ENCODE results near the gene LTBP2.
A peak's percentile ranks its signal among the peaks of the same experiment; 100 is the strongest.

Gene LTBP2

DNA sequence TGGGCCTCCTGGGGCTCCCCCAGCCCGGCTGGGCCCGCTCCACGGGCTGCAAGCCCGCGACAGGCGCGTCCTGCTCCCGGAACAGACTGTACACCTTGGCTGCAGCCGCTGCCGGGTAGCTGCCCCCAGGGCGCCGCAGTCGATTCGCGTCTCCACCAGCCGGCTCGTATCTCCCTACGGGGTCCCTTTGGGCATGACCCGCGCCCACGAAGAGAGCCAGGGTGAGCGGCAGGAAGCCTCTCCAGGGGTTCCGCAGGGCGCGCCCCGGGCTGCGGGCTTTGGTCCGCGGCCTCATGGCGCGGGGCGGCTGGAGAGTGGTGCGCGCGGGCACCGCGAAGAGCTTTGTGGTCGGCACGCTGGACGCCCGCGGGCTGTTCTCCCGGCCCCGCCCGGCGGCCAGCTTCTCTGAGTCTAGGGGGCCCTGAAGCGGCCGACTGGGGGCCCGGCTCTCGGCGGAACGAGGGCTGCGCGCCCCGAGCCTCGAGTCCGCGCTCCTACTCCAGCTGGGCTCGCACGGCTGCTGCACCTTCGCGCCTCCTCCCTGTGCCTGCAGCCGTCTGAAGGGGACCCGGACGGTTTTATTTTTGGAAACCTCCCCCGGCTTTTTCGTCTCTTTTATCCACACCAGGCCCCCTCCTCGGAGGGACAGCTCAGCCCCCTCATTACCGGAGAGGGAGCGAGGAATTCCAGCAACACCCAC lies at the start of gene LTBP2:
TSS of gene LTBP2 (minus strand) at position 588 of the 700 bp plus-strand sequence. CDS start at position 295, 293 bp downstream.
- no peak for DNase-seq

DNA sequence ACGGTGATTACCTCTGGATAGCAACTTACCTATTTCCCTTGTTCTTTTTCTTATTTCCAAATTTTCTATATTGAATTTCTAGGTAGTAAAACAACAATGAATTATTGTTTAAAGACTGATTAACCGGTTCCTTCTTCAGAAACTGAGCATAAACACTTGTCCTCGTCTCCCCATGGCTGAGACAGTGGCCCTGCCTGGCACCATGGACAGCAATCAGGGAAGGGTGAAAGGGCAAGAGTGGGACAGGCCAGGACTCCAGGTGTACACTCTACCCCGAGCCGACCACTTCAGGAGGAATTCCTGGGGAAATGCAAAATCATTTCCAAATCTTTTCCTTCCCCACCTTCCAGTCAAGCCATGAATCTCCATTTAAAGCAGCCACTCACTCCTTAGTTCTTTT lies 48.8 kb upstream of the LTBP2 start:
- no peak for DNase-seq

DNA sequence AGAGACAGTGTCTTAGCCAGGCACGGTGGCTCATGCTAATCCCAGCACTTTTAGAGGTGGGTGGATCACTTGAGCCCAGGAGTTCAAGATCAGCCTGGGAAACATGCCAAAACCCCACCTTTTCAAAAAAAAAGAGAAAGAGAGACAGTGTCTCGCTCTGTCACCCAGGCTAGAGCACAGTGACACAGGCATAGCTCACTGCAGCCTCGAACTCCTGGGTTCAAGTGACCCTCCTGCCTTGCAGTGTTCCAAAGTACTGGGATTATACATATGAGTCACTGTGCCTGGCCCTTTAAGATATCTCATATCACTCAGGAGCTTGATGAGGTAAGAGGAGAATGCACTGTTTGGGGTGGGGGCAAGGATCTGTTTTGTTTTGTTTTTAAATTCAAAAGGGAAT lies 48.1 kb upstream of the LTBP2 start:
- peak; percentile 23 for DNase-seq

DNA sequence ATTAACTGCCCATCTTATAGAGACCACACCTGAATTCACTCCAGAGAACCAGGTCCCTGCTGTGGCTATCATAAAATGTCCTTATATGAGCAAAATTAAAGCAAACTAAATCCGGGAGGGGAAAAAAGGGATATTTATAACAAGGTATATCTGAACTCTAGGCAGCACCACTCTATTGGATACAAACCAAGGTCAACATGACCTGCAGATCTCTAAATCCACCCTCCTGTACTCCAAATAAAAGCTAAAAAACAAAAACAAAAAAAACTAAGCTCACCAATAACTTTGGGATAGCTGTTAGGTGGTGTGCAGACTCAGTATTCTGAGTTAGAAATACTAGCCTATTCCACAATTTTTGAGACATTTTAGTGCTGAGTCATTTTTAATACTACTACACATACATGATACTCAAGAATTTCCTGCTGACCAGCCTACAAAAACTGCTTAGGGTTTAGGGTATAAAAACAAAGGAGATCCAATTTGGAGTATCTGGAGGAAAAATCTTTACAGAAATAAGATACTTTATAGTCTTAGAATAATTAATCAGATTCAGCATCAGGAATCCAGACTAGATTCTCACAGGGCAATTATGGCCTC lies 46.6 kb upstream of the LTBP2 start:
- DNase-seq, result no peak

DNA sequence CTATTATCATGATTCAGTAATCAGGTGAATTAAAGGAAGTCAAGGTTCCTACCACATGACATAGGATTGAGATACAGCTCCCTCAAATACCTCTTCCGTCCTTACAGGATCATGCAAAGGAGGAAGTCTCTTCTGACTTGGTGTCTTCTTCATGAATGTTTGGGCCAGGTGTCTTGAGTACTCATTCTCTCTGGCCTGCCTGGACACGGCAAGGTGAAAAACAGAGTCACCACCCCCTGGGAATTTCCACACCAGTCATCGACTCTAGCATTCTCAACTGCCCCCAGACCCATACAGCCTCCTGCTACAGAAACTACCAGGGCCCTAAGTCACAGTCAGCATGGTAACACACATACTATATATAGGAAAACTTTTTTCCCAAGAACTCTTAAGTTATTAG lies 44.9 kb upstream of the LTBP2 start:
- no peak for DNase-seq

DNA sequence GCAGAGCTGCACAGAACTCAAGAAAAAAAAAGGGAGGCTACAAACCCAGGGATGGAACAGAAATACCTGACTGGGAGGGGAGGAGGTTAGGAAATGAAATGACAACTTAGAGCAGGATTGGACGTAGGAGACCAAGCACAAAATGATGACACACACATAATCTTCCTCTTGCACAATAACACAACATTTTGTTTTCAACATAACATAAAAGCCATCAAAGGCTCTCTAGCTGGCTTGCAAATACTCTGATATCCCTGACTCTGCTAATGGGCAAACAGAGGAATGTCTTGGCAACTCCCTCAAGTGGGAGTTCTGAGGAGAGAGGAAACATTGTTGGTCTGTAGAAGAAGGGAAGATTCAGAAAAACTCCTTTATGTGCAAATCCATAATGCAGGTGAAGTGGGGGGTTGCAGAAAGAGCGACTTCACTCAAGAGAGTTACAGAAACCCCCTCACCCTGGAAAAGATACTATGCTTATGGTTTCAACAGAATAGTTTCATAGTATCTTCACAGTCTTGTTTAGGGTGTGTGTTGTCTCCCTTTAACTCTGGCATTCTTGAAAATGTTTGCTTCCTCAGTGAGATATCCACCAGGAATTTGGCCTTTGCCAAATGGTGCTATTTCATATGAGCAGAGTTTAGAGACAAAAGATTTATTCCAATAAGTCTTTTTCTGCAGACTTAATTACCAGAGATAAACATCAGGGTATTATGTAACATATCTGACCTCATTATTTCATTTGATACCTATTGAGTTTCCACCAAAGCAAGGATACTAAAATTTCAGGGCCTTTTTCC lies 43.8 kb upstream of the LTBP2 start:
- no peak for DNase-seq

DNA sequence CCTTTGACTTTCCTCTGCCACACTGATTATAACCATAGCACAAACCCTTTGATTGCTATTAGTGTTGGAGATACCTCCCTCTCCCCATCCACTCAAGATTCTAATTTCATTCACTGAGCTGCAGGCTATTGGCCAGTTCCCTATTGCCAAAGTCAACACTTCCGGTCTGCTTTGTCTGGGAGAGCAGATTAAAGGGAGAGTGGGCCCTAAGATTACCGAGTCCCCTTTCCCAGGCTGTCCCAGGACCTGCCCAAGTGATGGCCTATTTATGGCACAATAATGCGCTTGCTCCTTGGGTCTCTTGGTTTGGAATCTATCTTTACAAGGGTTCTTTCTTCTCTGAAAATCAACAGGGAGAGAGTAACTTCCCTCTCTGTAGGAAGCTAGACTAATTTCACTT lies 42.9 kb upstream of the LTBP2 start:
- no peak for DNase-seq

DNA sequence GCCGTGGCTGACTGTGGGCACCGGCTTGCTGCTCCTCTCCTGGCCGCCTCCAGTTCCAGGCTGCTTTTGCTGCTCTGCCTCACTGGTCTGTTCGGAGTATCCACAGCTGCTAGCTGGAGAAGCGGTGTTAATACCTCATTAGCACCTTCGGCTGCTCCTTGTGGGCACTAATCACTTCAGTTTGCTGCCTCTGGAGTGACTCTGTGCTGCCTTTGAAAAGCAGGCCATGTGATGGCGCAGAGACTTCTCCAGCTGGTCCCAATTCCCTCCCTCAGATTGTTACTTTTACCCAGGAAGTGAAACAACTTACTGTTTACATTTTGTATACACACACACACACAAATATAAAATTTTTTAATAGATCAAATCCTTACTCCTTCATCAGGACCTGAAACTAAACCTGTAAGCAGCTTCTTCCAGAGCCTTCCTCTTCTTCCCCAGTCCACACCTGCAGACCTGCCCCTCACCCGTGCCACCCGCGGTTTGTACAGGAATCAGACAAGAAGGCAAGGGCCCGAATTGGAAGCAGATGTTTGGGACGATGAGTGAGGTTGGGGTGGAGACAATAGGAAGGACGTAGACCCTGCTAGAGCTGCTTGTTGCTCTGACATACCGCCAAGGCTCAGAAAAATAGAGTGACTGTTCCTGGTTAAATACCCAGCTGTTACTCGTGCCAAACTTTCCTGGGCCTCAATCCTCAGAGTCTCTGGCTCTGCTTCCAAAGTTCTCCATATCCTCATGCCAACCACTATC lies 41.5 kb upstream of the LTBP2 start:
- DNase-seq, result no peak

DNA sequence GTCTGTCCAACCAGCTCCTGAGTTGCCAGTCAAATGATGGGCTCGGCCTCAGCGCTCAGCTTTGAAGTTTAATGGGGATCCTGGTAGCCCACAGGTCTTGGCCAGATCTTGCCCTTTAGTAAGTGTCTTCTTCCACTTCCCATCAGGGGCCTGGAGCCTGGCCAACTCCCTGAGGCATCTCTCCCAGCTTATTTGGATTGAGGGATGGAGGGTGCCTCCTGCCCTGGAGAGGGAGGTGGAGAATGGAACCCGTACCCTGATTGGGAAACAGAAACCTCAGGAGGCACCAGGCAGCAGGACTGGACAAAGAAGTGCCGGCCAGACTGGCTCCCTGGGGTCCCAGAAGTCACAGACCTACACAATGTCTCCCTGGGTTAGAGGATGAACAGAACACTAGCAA lies 40.5 kb upstream of the LTBP2 start:
- DNase-seq, result no peak

DNA sequence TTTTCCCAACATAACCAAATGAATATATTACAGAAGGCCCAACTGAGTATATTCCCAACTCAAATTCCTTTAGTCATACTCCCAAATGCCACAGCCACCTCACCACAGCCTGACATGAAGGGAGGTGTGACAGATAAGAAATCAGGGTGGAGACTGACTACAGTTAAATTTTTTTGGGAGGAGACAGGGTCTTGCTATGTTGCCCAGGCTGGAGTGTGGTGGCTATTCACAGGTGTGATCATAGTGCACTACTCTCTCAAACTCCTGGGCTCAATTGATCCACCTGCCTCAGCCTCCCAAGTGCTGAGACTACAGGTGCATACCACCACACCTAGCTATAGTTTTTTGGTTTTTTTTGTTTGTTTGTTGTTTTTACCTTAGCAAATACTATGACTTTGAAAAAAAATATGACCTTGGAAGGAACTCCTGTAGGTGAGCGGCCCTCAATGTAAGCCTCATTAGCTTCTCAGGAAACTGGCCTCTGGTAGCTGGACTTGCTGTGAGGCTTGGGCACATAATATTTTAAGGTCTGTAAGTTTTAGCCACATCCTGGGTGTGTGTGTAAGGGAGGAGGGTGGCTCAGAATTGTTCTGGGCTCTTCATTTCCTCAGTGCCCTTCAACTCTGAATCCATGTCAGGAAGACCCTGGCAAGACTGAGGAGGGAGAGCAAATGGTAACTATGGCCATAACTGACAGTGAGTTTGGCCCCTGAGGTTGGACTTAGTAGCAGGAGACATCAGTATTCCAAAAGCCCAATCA lies 39.1 kb upstream of the LTBP2 start:
- DNase-seq, result no peak

DNA sequence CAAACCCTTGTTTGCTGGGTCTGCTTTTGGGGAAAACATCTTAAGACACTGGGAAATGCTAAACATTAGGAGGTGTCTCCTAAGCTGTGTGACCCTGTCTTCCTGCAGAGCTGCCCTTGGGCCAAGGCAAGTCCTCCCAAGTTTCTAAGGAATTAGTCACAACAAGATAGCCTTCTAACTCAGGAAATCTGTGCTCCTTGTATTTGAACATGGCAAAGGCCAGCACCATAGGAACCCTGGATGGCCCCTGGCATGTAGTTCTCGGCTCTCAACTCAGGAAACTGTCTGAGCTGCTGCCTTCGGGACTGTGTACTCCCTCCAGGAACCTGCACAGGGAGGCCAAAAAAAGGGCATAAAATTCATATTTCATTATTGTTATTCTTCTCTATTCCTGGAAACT lies 37.6 kb upstream of the LTBP2 start:
- no peak for DNase-seq

DNA sequence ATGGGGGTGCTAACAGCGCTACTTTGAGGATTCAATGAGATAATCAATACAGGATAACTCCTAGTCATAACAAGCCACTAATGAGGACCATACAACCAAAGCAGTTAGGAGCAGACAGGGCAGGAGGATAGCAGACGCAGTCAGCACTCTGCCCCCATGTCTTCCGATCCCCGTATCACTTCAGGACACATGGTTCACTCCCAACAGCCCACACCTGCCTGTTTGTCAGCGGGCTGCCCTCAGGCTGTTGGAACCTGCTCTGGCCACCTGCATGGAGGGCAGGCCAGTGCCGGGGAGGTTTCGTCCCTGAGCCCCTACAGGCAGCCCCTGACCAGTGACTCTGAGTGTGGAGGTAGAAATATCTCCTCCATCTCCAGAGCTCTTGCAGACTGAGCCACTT lies 37.1 kb upstream of the LTBP2 start:
- no peak for DNase-seq

DNA sequence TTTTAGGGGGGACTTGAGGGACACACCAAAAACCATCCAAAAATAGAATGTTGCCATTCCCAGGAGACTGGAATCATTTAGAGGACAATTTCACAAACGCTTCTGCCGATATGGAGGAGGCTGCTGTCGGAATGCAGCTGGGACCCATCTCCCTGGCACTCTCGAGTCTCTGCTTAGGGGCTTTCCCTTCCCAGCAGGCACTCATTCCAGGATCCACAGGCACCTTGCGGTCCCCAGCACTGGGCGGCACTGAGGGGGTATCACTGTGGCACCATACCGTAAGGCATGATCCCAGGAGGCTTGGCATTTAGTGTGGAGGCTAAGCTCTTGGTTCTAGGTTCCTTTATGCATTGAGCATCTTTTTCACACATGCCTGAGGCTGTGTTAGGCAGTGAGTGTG lies 36.6 kb upstream of the LTBP2 start:
- no peak for DNase-seq

DNA sequence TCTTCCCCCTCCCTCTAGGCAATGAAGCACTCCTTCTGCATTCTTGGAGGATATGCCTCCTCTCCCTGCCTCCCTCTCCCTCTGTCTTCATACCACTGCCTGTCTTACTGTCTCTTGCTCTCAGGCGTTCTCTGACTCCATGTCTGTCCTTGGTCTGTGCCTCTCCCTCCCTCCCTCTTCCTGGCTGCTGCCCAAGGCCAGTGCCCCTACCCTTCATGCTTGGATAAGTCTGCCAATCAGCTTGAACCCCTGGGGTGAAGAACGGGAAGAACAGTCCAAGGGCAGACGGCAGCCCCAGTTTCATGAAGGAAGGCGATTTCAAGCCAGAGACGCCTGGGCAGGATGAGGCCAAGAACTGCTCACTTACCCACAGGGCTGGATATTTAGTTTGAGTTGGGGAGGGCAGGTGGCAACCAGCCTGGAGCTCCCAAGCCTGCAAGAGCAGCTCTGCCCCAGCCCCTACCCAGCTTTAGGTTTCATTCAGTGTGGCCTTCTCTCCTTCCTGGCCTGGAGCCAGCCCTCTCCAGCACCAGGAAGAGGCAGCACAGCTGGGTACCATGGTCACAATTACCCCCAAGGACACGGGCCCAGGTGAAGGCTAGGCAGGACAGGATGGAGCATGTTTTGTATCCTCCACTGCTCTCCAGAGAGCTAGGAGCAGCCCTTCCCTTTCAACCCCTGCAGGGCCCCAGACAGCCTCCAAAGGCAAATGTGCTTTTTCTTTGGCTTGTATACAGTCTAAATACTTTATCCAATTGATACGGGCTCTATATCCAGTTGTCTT lies 35.8 kb upstream of the LTBP2 start:
- DNase-seq, result peak; percentile 93

DNA sequence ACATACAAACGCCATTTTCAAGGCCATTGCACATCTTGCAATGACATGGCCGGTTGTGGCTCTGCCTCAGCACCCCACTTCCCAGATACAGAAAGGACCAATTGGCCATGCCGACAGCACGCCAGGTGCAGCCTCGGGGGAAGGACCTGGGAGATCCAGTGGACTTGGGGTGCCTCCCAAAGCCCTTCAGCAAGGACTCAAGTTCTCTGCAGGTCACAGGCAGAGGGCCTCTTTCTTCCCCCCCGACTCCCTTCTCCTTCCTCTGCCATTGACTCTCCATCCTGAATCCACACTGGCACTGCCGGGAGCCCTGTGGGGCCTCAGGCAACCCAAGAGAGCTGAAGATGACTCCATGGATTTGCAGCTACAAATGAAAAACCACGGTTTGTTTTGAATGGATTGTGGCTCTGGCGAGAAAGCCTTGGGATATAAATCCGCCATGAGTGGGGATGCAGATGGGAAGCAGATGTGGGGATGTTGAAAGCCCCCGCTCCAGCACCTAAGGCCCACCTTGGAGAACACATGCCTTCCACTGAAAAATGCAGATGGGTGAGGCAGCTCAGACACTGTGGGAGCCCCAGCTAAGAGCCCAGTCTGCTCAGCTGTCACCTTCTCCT lies 35.1 kb upstream of the LTBP2 start:
- no peak for DNase-seq

DNA sequence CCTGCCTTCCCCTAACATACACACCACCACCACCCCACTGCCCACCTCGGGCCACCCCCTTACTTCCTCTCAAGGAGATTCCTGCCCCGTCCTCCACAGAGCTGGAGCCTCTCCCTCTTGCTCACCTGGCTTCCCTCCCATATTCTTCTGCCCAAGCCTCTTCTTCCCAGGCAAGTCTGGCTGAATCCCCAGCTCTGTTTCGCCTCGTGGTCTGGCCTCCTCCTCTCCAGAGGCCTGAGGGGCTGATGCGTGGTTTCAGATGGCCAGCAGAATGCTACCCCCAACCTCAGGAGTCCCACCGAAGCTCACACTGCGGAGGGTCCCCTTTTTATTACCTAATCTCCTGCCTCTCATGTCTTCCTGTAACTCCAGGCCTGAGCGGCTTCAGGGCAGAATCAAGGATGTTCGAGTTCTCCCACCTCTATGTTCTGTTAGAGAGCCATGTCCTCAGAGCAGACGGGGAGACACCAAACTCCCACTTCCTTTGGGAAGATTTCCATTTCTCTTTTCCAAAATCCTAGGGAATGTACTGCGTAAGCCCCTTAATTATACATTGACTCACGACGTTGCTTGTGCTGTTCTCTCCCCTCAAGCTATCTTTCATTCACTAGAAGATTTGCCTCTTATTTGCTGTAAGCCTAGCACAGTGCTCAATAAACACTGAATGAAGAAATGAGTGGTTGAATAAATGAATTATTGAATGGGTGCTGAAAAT lies 33.9 kb upstream of the LTBP2 start:
- no peak for DNase-seq

DNA sequence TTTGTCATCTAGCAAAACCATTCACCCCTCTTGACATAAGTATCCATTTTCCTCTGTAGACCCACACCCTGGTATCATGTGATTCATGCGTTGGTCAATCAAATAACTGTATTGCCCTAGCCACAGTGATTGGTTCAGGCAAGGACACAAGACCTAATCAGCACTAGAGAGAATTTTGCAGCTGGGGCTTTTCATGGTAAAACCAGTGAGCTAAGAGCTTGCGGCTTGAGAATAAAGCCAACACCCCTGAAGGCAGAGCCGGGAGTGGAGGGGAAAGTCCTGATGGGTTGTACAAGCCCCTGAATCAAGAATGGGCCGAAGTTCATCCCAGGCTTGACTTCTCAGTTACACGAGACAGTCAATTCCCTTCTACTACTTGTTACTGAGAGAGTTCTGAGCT lies 33.2 kb upstream of the LTBP2 start:
- no peak for DNase-seq

DNA sequence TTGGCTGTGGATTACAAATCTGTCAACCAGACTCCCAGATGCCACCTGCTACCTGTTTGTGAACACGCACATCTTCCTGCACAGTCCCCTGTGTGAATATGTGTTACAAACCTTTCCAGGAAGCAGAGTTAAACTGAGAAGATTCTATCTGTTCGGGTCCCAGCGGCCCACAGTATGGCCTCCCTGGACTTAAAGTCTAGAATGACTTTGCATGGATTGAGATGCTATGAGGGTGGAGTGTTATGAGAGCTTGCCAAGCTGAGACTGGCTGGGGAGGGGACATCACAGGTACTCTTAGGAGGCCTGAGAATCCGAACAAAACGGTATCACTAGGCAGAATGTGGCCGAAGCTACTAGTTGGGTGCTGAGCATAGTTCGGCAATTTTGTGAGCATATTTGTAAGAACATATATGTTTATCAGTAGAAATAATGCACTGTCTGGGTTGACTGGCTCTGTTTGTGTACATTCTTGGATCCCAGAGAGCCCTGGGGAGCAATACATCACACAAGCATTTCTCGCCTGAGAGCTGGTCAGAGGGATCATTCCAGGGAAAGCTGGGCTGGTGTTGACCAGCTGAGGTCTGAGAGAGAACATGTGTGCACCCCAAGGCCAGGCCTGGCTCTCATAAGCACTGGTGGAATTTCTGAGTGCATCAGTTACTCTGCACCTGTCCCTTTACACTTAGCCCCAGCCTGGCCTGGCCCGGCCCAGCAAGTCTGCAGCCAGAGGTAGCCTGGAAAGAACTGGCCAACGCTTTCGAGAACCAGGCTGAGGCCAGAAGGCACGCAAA lies 29.8 kb upstream of the LTBP2 start:
- DNase-seq, result no peak

DNA sequence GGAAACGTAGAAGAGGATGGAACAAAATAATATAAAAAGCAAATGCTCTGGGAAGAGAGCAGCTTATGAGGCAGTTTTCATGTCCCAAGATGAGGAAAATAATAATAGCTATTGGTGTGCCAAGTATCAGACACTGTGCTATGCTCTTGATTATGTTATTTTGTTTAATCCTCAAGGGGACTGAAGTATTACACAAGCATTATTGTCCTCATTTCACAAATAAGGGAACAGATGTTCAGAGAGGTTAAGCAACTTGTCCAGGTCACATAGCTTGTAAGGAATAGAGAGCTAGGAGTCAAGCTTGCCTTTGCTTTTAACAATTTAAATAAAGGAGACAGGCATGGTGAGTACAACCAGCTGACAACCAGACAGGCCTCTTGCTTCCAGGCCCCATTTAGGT lies 26.9 kb upstream of the LTBP2 start:
- DNase-seq, result no peak

DNA sequence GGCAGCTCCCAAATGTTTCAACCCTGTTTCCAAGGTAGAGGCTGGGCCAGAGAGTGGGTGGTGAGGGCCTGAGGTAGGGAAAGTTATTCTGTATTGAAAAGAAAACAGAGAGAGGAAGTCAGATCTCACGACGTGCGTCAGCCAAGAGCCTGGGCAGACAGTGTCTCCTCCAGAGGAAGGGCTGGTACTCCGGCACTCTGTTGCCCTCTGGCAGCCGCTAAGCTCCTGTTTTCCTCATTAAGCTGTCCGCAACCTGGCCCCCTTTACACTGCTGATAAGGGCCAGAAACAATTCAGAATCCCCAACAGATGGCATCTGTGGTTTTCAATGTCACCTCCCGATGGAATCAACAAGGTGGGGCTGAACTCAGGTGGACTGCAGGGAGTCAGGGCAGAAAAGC lies 26.0 kb upstream of the LTBP2 start:
- no peak for DNase-seq
